Prostate gland (tissue), 2 donors: ENCODE measurements around the gene XPO6.

Experiments
- CTCF ChIP-seq, 4 experiments: fragments of 200-600 bp in 2 of 4; fragments of 450-650 bp in 2 of 4; sonication (generic) in 2 of 4; IDR thresholded peaks; 1 replicate in 3 of 4; 2 replicates in 1 of 4; pipeline ENCODE4 v1.5.1; 2016 to 2019; ENCODE audit warnings: antibody characterized with exemption in 4 of 4, mild to moderate bottlenecking in 2 of 4, moderate library complexity in 2 of 4
- POLR2A ChIP-seq: fragments of 450-650 bp; IDR thresholded peaks from one replicate; pipeline ENCODE4 v1.6.1; 2016; ENCODE audit warnings: antibody characterized with exemption, mild to moderate bottlenecking

GRCh38 chr16:28210264-28210663, 1.5 kb downstream of the XPO6 start:
- no peak for TF ChIP-seq CTCF (IDR thresholded peaks at IDR 0.05)
- TF ChIP-seq POLR2A, result no peak
